Breast epithelium (tissue), 4 donors: ENCODE results near the gene CCDC187. TPM values are rescaled to one million over a fixed set of nuclear protein-coding genes. Genes with fewer than 3 reads are reported as not detected.

Source experiments
- DNase-seq, 2 donors: peaks; one replicate each; pipeline ENCODE4 v3.0.0-alpha.2; 2019; ENCODE audit warnings: low spot score in 2 of 2
- H3K27ac ChIP-seq, 2 donors: fragments of 200-600 bp; sonication (generic) in 1 of 2; one replicate each; pipeline ENCODE4 v1.5.1; 2016 to 2019; ENCODE audit warnings: mild to moderate bottlenecking in 1 of 2
- H3K27me3 ChIP-seq, 2 donors: fragments of 200-600 bp; sonication (generic) in 1 of 2; one replicate each; pipeline versions ENCODE4 v1.5.1 to v1.6.0; 2017 to 2019; ENCODE audit warnings: control low read depth in 1 of 2, mild to moderate bottlenecking in 1 of 2
- H3K36me3 ChIP-seq: fragments of 200-600 bp; one replicate; pipeline ENCODE4 v1.5.1; 2019
- H3K4me1 ChIP-seq, 2 donors: fragments of 200-600 bp; sonication (generic); one replicate each; pipeline ENCODE4 v1.5.1; 2016 to 2019; ENCODE audit warnings: control low read depth in 1 of 2
- H3K4me3 ChIP-seq, 3 donors: fragments of 200-600 bp; sonication (generic); 1 replicate in 2 of 3; 2 replicates in 1 of 3; pipeline ENCODE4 v1.5.1; 2016 to 2019; ENCODE audit warnings: mild to moderate bottlenecking in 3 of 3, moderate library complexity in 2 of 3
- H3K9me3 ChIP-seq, 2 donors: fragments of 200-600 bp; sonication (generic) in 1 of 2; one replicate each; pipeline ENCODE4 v1.5.1; 2016 to 2019; ENCODE audit warnings: control low read depth in 1 of 2
- POLR2A ChIP-seq: fragments of 450-650 bp; IDR thresholded peaks from one replicate; pipeline ENCODE4 v1.6.1; 2016; ENCODE audit warnings: antibody characterized with exemption, mild to moderate bottlenecking, moderate library complexity
- POLR2AphosphoS5 ChIP-seq, 3 donors: sonication (generic); formaldehyde crosslinking; IDR thresholded peaks; one replicate each; pipeline ENCODE4 v1.6.1; 2017; ENCODE audit warnings: antibody characterized with exemption in 3 of 3
- intact Hi-C: fragments of 100-400 bp; cut with DNase I; formaldehyde crosslinking; loops from one replicate; pipeline ENCODE4 v1.15.1; 2023; ENCODE audit warnings: low total_unique reads
- total RNA-seq, 3 donors: library from RNA; depleted of rRNA; stranded (reverse); fragments of >200 nt; gene quantifications; one replicate each; pipeline ENCODE4 v1.1.0, GENCODE V29; 2016
- TF ChIP-seq, protein P1 (sequence below), 3 donors: fragments of 450-650 bp; IDR thresholded peaks; one replicate each; pipeline ENCODE4 v1.5.1; 2016 to 2017; ENCODE audit warnings: antibody characterized with exemption in 3 of 3, mild to moderate bottlenecking in 3 of 3, moderate library complexity in 3 of 3

CCDC187 gene
- total RNA-seq, 3 donors from 2014 or later = not detected

DNA sequence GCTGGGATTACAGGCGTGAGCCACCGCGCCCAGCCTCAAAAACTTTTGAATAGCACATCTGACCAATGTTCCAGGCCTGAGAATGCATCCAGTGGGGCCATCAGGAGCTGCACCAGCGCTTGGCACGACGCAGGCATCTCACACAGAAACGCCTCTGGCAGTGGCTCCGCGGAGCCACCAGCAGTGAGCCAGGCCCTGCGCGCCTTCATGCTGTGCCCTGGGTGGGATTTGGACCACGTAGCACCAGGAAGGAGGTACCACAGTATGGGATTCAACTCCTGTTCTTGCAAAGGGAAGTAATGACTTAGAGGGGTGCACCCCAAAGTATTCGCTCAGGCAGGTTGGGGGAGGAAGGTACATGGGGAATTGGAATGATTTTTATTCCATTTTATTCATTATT lies 3.0 kb downstream of the CCDC187 start:
- no peaks in the 10 kb centered on the region for H3K9me3 ChIP-seq
- peaks cover 3 to 17% of the 10 kb centered on the region in 2 donors for H3K27me3 ChIP-seq
- no peak overlapping the region for H3K27ac ChIP-seq
- H3K4me1 ChIP-seq = no peaks in the 10 kb centered on the region
- H3K4me3 ChIP-seq = no peak overlapping the region
- no peaks in the 10 kb centered on the region for H3K36me3 ChIP-seq
- intact Hi-C loops = no loop called here
- TF ChIP-seq POLR2AphosphoS5 (IDR thresholded peaks at IDR 0.05) (no peak), POLR2A (no peak)
- TF ChIP-seq, protein P1, sequence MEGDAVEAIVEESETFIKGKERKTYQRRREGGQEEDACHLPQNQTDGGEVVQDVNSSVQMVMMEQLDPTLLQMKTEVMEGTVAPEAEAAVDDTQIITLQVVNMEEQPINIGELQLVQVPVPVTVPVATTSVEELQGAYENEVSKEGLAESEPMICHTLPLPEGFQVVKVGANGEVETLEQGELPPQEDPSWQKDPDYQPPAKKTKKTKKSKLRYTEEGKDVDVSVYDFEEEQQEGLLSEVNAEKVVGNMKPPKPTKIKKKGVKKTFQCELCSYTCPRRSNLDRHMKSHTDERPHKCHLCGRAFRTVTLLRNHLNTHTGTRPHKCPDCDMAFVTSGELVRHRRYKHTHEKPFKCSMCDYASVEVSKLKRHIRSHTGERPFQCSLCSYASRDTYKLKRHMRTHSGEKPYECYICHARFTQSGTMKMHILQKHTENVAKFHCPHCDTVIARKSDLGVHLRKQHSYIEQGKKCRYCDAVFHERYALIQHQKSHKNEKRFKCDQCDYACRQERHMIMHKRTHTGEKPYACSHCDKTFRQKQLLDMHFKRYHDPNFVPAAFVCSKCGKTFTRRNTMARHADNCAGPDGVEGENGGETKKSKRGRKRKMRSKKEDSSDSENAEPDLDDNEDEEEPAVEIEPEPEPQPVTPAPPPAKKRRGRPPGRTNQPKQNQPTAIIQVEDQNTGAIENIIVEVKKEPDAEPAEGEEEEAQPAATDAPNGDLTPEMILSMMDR (IDR thresholded peaks at IDR 0.05) = no peak
- no peak for DNase-seq

DNA sequence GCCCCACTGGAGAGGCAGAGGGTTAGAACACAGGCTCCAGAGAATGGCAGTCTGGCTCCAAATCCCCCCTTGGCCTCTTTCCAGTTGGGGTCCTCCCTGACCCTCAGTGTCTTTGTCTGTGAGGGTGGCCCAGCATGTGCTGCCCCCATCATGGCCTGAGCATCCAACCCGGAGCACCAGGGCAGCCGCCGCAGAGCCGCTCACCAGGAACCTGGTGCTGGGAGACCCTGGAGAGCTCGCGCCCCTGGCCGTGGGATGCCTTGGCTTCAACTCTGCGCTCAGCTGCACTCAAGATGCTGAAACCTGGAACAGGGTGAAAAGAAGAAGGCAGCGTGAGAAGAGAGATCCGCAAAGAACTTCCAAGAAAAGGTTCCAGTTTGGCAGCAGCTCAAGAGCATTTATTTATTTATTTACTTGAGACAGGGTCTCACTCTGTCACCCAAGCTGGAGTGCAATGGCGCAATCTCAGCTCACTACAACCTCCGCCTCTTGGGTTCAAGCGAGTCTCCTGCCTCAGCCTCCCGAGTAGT lies 3.8 kb downstream of the CCDC187 start:
- Histone ChIP-seq H3K9me3 (no peaks in the 10 kb centered on the region), H3K27me3 (peaks cover 3 to 17% of the 10 kb centered on the region in 2 donors), H3K4me1 (no peaks in the 10 kb centered on the region), H3K27ac (no peak overlapping the region), H3K36me3 (no peaks in the 10 kb centered on the region), H3K4me3 (no peak overlapping the region)
- intact Hi-C loops = no loop called here
- no peak for DNase-seq
- TF ChIP-seq, protein P1 (IDR thresholded peaks at IDR 0.05) = no peak
- TF ChIP-seq POLR2A (no peak), POLR2AphosphoS5 (IDR thresholded peaks at IDR 0.05) (no peak)

DNA sequence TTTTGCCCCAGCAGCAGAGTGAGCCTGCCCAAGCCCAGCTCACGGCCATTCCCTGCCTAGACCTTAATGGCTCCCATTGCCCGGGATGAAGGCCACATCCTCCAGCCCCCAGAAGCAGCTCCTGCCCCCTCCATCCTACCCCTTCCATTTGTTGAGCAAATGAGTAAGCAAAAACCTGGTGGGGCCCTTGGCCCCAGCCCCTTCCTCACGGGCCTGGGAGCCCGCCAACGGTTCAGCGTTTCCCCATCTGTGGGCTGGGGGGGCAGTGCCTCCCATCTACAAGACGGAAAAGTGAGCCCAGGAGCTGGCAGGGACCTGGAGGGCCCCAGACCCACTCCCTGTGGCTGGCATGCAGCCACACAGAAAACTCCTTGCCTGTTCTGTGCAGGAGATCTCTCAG lies 4.4 kb downstream of the CCDC187 start:
- H3K36me3 ChIP-seq = no peaks in the 10 kb centered on the region
- peaks cover 3 to 17% of the 10 kb centered on the region in 2 donors for H3K27me3 ChIP-seq
- H3K27ac ChIP-seq = no peak overlapping the region
- DNase-seq = no peak
- H3K4me3 ChIP-seq = no peak overlapping the region
- intact Hi-C loops = no loop called here
- no peaks in the 10 kb centered on the region for H3K9me3 ChIP-seq
- no peaks in the 10 kb centered on the region for H3K4me1 ChIP-seq
- TF ChIP-seq POLR2AphosphoS5 (IDR thresholded peaks at IDR 0.05) (no peak), POLR2A (no peak)
- TF ChIP-seq, protein P1 (IDR thresholded peaks at IDR 0.05) = no peak

DNA sequence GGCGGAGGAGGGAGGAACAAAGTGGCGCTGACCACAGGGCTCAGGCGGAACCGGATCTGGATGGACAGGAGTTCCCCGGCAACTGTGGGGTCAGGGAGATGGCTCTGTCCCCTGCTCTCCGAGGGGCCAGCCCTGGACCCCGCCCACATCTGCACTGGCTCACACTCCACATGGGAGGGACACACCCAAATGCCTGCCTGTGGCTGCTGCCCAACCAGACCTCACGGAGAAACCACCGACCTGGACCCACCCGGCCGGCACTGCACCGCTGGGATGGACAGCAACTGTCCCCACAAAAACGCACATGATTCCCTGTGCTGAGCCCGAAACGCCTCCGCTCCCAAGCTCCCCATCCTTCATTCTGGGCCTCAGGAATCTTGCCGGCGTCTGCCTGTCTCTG lies 4.8 kb downstream of the CCDC187 start:
- Histone ChIP-seq H3K4me3 (no peak overlapping the region), H3K27me3 (peaks cover 3 to 15% of the 10 kb centered on the region in 2 donors), H3K27ac (no peak overlapping the region), H3K9me3 (no peaks in the 10 kb centered on the region), H3K4me1 (no peaks in the 10 kb centered on the region), H3K36me3 (no peaks in the 10 kb centered on the region)
- intact Hi-C loops = no loop called here
- no peak for DNase-seq
- TF ChIP-seq, protein P1 (IDR thresholded peaks at IDR 0.05) = no peak
- no peak for TF ChIP-seq POLR2AphosphoS5 (IDR thresholded peaks at IDR 0.05)
- no peak for TF ChIP-seq POLR2A

DNA sequence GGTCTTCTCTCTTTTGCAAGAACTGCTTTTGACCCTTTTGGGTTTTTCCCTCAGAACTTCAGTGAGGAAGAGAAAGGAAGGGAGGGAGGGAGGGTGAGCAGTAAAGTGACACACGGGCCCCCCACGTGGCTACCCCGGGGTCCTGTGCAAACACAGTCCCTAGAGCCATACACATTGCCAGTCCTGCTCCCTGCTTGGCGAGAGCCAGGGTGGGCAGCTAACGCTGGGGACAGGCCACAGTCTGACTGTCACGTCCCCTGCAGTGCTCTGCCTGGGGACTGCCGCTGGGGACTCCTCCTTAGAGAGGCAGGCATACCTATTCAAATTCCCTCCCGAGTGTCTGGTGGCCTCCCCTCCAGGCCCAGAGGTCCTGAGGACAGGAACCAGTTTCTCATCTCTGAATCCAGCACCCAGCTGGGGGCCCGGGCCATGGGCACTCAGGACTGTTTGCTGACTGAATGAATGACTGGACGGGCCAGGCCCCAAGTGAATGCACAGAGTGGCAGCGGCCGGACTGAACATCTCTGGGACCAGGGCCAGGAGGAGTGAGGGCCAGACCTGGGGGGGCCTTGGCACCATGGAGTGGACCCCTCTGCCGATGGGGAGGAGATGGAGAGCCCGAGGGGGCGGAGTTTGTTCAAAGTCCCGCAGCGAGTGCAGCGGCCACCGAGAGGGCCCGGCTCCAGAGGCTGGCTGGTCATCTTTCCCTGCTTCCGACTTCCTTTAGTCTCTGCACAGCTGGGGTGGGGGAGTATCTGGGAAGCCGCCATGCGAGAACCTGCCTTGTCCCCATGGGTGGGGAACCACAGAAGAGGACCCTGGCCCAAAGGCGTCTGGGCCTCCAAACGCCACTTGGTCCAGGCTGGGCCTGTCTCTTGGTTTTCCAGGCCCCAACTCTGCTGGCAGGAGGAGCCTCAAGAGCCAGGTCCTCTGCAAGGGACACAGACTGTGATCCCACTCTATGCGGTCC lies 5.8 kb downstream of the CCDC187 start:
- Histone ChIP-seq H3K27ac (no peak overlapping the region), H3K36me3 (no peaks in the 10 kb centered on the region), H3K27me3 (peaks cover 0 to 4% of the 10 kb centered on the region in 2 donors), H3K4me3 (no peak overlapping the region), H3K9me3 (no peaks in the 10 kb centered on the region), H3K4me1 (no peaks in the 10 kb centered on the region)
- no peak for TF ChIP-seq POLR2AphosphoS5 (IDR thresholded peaks at IDR 0.05)
- no peak for TF ChIP-seq POLR2A
- TF ChIP-seq, protein P1 (IDR thresholded peaks at IDR 0.05) = no peak
- DNase-seq = no peak
- intact Hi-C loops = no loop called here
